Lower lobe of right lung (tissue), 2 donors: ENCODE data around the gene PLEKHA6. TPM values are rescaled to one million over a fixed set of nuclear protein-coding genes. Genes with fewer than 3 reads are reported as not detected.

Source experiments
- ATAC-seq, 2 donors: fragments of 200-7000 bp; cut with Tn5 transposase; one replicate each; pipeline ENCODE4 v1.9.1; 2020 to 2022; ENCODE audit warnings: mild to moderate bottlenecking in 2 of 2, moderate library complexity in 2 of 2
- DNase-seq: peaks from one replicate; pipeline ENCODE4 v3.0.0-alpha.2; 2020
- H3K27ac ChIP-seq: fragments of 200-600 bp; one replicate; pipeline ENCODE4 v1.8.0; 2022
- H3K27me3 ChIP-seq: fragments of 200-600 bp; one replicate; pipeline ENCODE4 v1.8.0; 2022; ENCODE audit warnings: low read depth
- H3K36me3 ChIP-seq: fragments of 200-600 bp; one replicate; pipeline ENCODE4 v1.8.0; 2022; ENCODE audit warnings: mild to moderate bottlenecking
- H3K4me1 ChIP-seq: fragments of 200-600 bp; one replicate; pipeline ENCODE4 v1.8.0; 2022
- H3K4me3 ChIP-seq: fragments of 200-600 bp; one replicate; pipeline ENCODE4 v1.8.0; 2022; ENCODE audit warnings: mild to moderate bottlenecking
- H3K9me3 ChIP-seq: fragments of 200-600 bp; one replicate; pipeline ENCODE4 v1.8.0; 2022
- CTCF ChIP-seq: fragments of 200-600 bp; IDR thresholded peaks from one replicate; pipeline ENCODE4 v1.8.0; 2022; ENCODE audit warnings: antibody characterized with exemption, mild to moderate bottlenecking
- intact Hi-C: fragments of 100-400 bp; cut with DNase I; formaldehyde crosslinking; loops from one replicate; pipeline ENCODE4 v1.11.0; 2022
- total RNA-seq: library from RNA; stranded (reverse); fragmentation: NEBNext Ultra II Directional; extraction: Animal tissue kit (Norgen Biotek cat#: 25700); gene quantifications from one replicate; pipeline ENCODE4 v1.2.1, GENCODE V29; 2021
- donor health status: DM: no; HTN: yes; CAD: no; lungs with severe emphysema.

Gene PLEKHA6
- total RNA-seq, 1 donor from 2014 or later: 7.6 TPM

- intact Hi-C loops: no loop called here
- H3K27me3 ChIP-seq: peaks cover 5% of the 10 kb centered on the region
- no peak overlapping the region for H3K27ac ChIP-seq
- no peak for TF ChIP-seq CTCF
- no peaks in the 10 kb centered on the region for H3K36me3 ChIP-seq
- H3K9me3 ChIP-seq: no peaks in the 10 kb centered on the region
- H3K4me3 ChIP-seq: no peak overlapping the region
- H3K4me1 ChIP-seq: no peaks in the 10 kb centered on the region
- ATAC-seq: no peak
- DNase-seq: no peak
Observed at GRCh38 chr1:204339541-204339940, 20.2 kb downstream of the PLEKHA6 start.

DNA sequence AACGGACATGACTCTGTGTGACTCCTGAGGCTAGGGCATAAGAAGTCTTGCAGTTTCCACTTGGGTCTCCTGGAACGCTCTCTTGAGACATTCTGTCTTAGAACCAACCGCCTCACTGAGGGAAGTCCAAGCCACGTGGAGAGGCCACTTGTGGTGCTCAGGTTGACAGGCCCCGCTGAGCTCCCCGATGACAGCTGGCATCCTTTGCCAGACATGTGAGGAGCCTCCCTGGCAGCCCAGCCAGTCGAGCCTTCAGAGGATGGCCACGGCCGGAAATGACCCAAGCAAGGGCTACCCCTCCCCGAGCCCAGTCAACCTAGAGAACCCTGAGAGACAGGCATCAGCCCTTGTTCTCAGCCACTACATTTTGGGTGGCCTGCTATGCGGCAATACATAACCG, 20.7 kb downstream of the PLEKHA6 start:
- Histone ChIP-seq H3K27ac (no peak overlapping the region), H3K36me3 (no peaks in the 10 kb centered on the region), H3K27me3 (peaks cover 5% of the 10 kb centered on the region), H3K4me3 (no peak overlapping the region), H3K9me3 (no peaks in the 10 kb centered on the region), H3K4me1 (no peaks in the 10 kb centered on the region)
- no peak for TF ChIP-seq CTCF
- intact Hi-C loops: no loop called here
- ATAC-seq: no peak
- no peak for DNase-seq

- no peaks in the 10 kb centered on the region for H3K36me3 ChIP-seq
- H3K27ac ChIP-seq: no peak overlapping the region
- intact Hi-C loops: no loop called here
- peaks cover 5% of the 10 kb centered on the region for H3K27me3 ChIP-seq
- ATAC-seq (no peak), DNase-seq (no peak)
- no peak for TF ChIP-seq CTCF
- H3K4me3 ChIP-seq: no peak overlapping the region
- no peaks in the 10 kb centered on the region for H3K9me3 ChIP-seq
- no peaks in the 10 kb centered on the region for H3K4me1 ChIP-seq
Observed at GRCh38 chr1:204338360-204338759, 21.4 kb downstream of the PLEKHA6 start.

DNA sequence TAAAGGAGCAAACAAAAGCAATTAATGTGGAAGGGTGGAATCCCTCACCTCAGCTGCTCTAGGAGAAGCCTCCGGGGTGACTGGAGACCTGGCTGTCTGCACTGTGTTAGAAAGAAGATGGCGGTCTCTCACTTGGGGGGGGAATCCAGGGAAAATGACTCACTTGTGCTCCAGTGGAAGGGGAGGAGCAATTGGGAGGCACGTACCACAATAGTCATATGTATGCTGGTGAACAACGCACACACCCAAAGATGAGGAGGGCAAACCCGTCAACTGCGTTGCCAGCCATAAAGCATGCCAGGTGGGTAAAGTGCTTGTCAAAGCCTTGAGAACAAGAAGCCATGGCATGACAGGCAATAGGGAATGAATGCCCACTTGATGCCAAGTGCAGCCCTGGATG, 22.1 kb downstream of the PLEKHA6 start:
- H3K4me3 ChIP-seq: no peak overlapping the region
- peaks cover 5% of the 10 kb centered on the region for H3K27me3 ChIP-seq
- H3K9me3 ChIP-seq: no peaks in the 10 kb centered on the region
- no peak for DNase-seq
- intact Hi-C loops: no loop called here
- no peak overlapping the region for H3K27ac ChIP-seq
- TF ChIP-seq CTCF: no peak
- ATAC-seq: no peak
- H3K36me3 ChIP-seq: no peaks in the 10 kb centered on the region
- no peaks in the 10 kb centered on the region for H3K4me1 ChIP-seq

DNA sequence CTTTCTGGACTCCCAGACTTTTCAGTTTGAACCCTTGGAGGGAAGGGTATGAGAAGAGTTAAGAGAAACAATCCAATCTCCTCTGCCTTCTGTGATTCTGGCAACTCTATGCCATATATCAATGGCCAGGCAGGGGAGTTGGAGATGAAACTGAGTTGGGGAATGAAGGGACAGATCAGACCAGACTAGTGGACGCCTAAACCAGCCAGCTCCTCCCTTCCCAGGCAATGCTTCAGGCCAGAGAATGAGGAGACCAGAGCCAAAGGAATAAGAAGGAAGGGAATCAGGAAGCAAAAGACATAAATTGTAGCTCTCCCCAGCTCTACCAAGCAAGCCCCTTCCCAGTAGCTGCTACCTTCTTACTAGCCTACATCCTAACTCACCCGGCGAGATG, 22.7 kb downstream of the PLEKHA6 start:
- Histone ChIP-seq H3K27me3 (peaks cover 5% of the 10 kb centered on the region), H3K27ac (no peak overlapping the region), H3K36me3 (no peaks in the 10 kb centered on the region), H3K4me3 (no peak overlapping the region), H3K9me3 (no peaks in the 10 kb centered on the region), H3K4me1 (no peaks in the 10 kb centered on the region)
- intact Hi-C loops: no loop called here
- DNase-seq (no peak), ATAC-seq (no peak)
- TF ChIP-seq CTCF: no peak
